Measurements from ENCODE around the gene HIPK1. TPM values are rescaled to one million over a fixed set of nuclear protein-coding genes. Genes with fewer than 3 reads are reported as not detected.
"Not testable (repeated sequence)": the region's sequence is repeated elsewhere in the genome, so short reads cannot be mapped to it uniquely, and the experiment has no call there.

The HIPK1 gene
- total RNA-seq, 1 donor from 2014 or later: 12.7 TPM

DNA sequence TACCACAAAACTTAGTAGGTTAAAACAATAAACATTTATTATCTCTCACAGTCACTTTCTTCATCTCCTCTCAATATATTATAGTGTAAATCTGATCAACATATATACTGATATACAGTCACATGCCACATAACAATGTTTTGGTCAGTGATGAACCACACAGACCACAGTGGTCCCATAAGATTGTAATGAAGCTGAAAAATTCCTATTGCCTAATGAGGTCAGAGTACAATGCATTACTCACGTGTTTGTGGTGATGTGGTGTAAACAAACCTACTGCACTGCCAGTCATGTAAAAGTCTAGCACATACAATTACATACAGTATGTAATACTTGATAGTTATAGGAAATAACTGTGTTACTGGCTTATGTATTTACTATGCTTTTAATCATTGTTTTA is 80.3 kb downstream of the HIPK1 start:
- TF ChIP-seq, protein P1, sequence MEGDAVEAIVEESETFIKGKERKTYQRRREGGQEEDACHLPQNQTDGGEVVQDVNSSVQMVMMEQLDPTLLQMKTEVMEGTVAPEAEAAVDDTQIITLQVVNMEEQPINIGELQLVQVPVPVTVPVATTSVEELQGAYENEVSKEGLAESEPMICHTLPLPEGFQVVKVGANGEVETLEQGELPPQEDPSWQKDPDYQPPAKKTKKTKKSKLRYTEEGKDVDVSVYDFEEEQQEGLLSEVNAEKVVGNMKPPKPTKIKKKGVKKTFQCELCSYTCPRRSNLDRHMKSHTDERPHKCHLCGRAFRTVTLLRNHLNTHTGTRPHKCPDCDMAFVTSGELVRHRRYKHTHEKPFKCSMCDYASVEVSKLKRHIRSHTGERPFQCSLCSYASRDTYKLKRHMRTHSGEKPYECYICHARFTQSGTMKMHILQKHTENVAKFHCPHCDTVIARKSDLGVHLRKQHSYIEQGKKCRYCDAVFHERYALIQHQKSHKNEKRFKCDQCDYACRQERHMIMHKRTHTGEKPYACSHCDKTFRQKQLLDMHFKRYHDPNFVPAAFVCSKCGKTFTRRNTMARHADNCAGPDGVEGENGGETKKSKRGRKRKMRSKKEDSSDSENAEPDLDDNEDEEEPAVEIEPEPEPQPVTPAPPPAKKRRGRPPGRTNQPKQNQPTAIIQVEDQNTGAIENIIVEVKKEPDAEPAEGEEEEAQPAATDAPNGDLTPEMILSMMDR (conservative IDR thresholded peaks at IDR 0.05; ENCODE audit: low read depth, low read length): no peak
- no peak overlapping the region for H3K4me3 ChIP-seq (ENCODE audit: low read depth, low read length)
- DNase-seq (ENCODE audit: low read depth): peak; percentile 19

DNA sequence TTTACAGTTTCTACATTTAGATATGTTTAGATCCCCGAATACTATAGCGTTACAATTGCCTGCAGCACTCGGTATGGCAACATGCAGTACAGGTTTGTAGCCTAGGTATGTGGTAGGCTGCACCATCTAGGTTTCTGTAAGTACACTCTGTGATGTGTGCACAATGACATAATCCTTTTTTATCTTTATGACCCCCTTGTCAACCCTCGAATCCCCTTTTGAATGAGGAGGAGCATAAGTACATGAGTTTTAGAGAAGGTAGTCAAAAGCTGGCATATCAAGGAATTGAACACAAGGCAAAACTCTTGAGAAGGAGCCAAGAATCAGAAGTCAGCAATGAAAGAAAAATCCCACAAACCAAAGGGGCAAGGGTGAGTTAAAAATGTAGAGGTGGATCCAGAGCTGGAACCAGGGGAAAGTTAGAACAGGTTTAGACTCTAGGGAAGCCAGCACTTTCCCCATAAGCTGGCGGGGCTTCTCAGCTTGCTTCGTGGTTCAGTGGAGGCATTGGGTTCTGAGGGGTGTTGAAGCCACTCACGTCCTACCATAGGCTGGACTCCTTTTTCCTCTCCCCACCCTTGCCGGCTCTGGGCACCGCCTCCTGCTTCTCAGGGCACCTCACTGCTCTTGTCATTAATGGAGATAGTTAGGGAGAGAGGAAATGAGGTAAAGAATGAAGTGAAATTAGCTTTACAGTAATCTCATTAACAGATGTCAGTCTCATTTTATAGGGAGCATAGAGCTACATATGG is 81.5 kb downstream of the HIPK1 start:
- TF ChIP-seq, protein P1 (conservative IDR thresholded peaks at IDR 0.05; ENCODE audit: low read depth, low read length): no peak
- no peak for DNase-seq (ENCODE audit: low read depth)
- no peak overlapping the region for H3K4me3 ChIP-seq (ENCODE audit: low read depth, low read length)

DNA sequence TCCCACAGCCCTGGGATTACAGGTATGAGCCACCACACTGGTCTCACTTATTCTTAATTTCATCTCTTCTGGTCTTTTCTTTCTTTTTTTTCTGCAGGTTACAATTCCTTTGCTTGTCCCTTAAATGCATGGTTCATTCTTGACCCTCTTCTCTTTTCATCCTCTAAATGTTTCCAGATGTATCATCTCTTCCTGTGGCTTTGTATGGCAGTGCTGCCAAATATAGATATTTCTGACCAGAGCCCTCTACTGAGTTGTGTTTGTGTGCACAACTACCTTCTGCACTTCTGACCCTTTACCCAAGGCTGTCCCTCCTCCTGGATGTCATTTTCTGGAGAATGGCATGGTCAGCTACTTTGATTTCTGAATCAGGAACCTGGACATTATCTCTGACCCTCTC is 82.7 kb downstream of the HIPK1 start:
- TF ChIP-seq, protein P1 (conservative IDR thresholded peaks at IDR 0.05; ENCODE audit: low read depth, low read length): no peak
- no peak overlapping the region for H3K4me3 ChIP-seq (ENCODE audit: low read depth, low read length)
- no peak for DNase-seq (ENCODE audit: low read depth)

DNA sequence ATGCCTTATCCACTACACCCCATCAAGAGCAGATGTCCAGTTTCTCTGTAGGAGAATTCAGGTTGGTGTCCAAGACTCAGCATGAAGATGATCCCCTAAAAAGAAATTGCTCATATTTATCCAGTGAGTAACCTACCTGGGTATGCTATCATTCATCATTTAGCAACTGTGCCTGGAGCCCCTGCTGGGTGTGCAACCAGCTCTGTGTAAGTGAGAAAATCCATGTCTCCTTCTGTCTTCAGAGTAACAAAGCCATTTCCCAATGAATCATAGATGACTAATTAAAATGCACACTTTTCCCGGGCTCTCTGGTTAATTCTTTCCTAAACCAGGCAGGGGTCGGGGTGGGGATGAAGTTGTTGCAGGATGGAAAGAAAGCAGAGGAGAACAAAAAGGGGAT is 86.0 kb downstream of the HIPK1 start:
- TF ChIP-seq, protein P1 (conservative IDR thresholded peaks at IDR 0.05; ENCODE audit: low read depth, low read length): no peak
- no peak for DNase-seq (ENCODE audit: low read depth)
- no peak overlapping the region for H3K4me3 ChIP-seq (ENCODE audit: low read depth, low read length)

DNA sequence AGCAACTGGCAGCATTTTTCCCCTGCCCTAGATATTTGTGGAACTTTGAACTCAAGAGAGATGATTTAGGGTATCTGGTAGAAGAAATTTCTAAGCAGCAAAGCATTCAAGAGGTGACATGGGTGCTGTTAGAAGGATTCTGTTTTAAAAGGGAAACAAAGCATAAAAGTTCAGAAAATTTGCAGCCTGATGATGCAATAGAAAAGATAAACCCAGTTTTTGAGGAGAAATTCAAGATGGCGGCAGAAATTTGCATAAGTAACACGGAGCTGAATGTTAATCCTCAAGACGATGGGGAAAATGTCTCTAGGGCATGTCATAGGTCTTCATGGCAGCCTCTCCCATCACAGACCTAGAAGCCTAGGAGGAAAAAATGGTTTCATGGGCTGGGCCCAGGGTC is 90.6 kb downstream of the HIPK1 start:
- not testable (repeated sequence) for DNase-seq (ENCODE audit: low read depth)

DNA sequence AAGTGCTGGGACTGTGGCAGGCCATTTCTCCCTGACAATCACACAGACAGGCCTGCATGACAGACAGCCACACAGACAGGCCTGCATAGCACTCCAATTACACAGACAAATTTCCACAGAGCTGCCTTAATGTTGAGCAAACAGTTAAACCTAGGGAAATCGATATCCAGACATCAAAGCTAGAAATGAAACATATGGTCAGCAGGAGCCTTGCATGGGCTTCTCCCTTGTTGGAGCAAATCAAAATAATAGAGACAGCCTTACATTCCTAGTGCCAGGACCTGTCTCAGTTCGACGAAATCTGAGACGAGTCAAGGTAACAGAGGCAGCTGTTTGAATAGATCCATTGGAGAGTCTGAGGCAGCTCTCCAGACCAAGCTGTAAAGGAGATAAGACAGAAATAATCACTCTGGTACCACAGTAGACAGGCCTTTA is 92.6 kb downstream of the HIPK1 start:
- TF ChIP-seq, protein P1 (conservative IDR thresholded peaks at IDR 0.05; ENCODE audit: low read depth, low read length): no peak
- no peak overlapping the region for H3K4me3 ChIP-seq (ENCODE audit: low read depth, low read length)
- DNase-seq (ENCODE audit: low read depth): no peak

More for the DNA sequence above, 90.6 kb downstream of the HIPK1 start:
- H3K4me3 ChIP-seq (ENCODE audit: low read depth, low read length): not testable (repeated sequence)

DNA sequence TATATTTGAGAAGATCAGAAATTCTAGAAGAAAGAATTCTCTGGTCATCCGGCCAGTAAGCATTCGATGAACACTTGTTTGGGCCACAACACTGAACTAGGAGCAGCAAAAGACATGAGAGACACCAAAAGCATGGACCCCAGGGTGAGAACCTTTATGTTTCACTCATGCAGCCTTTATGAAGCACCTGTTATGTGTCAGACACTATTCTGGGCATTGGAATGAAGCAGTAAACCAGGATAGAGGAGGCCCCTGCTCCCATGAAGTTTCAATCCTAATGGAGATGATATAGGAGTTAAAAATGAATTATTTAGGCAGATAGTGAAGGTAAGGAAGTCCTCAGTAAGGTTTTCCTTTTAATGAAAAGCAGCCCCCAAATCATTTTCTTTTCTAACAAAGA is 93.8 kb downstream of the HIPK1 start:
- no peak overlapping the region for H3K4me3 ChIP-seq (ENCODE audit: low read depth, low read length)
- TF ChIP-seq, protein P1 (conservative IDR thresholded peaks at IDR 0.05; ENCODE audit: low read depth, low read length): no peak
- DNase-seq (ENCODE audit: low read depth): no peak

Data from epithelial cell of proximal tubule (primary cell).